ENCODE measurements around the gene LAD1. TPM values are rescaled to one million over a fixed set of nuclear protein-coding genes. Genes with fewer than 3 reads are reported as not detected.

The LAD1 gene
- total RNA-seq, 1 donor from 2014 or later = 20.7 TPM

GRCh38 chr1:201357211-201357610, 41.9 kb downstream of the LAD1 start:
- no peaks in the 10 kb centered on the region for H3K9me3 Mint-ChIP-seq
- no peak overlapping the region for H3K4me3 Mint-ChIP-seq
- H3K27ac Mint-ChIP-seq = no peak overlapping the region
- no peaks in the 10 kb centered on the region for H3K36me3 Mint-ChIP-seq
- no peaks in the 10 kb centered on the region for H3K27me3 Mint-ChIP-seq (ENCODE audit: low read depth)
- no peak for TF ChIP-seq CTCF (IDR thresholded peaks at IDR 0.05; ENCODE audit: unreplicated experiment)
- no peak for DNase-seq (ENCODE audit: low spot score in 2 of 2, unreplicated experiment in 2 of 2)
- H3K4me1 Mint-ChIP-seq = peaks cover 17% of the 10 kb centered on the region

DNA sequence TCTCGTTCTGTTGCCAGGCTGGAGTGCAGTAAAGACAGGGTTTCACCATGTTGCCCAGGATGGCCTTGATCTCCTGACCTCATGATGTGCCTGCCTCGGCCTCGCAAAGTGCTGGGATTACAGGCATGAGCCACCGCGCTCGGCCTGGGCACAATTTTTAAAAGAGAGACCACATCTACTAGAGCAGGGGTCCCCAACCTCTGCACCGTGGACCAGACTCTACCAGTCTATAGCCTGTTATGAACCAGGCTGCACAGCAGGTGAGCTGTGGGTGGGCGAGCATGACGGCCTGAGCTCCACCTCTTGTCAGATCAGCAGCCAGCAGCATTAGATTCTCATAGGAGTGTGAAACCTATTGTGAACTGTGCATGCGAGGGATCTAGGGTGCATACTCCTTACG, 42.4 kb downstream of the LAD1 start:
- TF ChIP-seq CTCF (IDR thresholded peaks at IDR 0.05; ENCODE audit: unreplicated experiment) = no peak
- Mint-ChIP-seq H3K4me1 (peaks cover 17% of the 10 kb centered on the region), H3K27ac (no peak overlapping the region), H3K27me3 (ENCODE audit: low read depth) (no peaks in the 10 kb centered on the region), H3K9me3 (no peaks in the 10 kb centered on the region), H3K36me3 (no peaks in the 10 kb centered on the region), H3K4me3 (no peak overlapping the region)
- no peak for DNase-seq (ENCODE audit: low spot score in 2 of 2, unreplicated experiment in 2 of 2)

GRCh38 chr1:201356236-201356635, 42.9 kb downstream of the LAD1 start:
- DNase-seq (ENCODE audit: low spot score in 2 of 2, unreplicated experiment in 2 of 2) = no peak
- Mint-ChIP-seq H3K27ac (no peak overlapping the region), H3K4me1 (peaks cover 17% of the 10 kb centered on the region), H3K9me3 (no peaks in the 10 kb centered on the region), H3K36me3 (no peaks in the 10 kb centered on the region), H3K27me3 (ENCODE audit: low read depth) (no peaks in the 10 kb centered on the region), H3K4me3 (no peak overlapping the region)
- TF ChIP-seq CTCF (IDR thresholded peaks at IDR 0.05; ENCODE audit: unreplicated experiment) = no peak

- peaks cover 17% of the 10 kb centered on the region for H3K4me1 Mint-ChIP-seq
- no peak overlapping the region for H3K4me3 Mint-ChIP-seq
- H3K36me3 Mint-ChIP-seq = no peaks in the 10 kb centered on the region
- no peaks in the 10 kb centered on the region for H3K9me3 Mint-ChIP-seq
- no peaks in the 10 kb centered on the region for H3K27me3 Mint-ChIP-seq (ENCODE audit: low read depth)
- no peak for DNase-seq (ENCODE audit: low spot score in 2 of 2, unreplicated experiment in 2 of 2)
- no peak overlapping the region for H3K27ac Mint-ChIP-seq
- no peak for TF ChIP-seq CTCF (IDR thresholded peaks at IDR 0.05; ENCODE audit: unreplicated experiment)
These were observed 43.7 kb downstream of the LAD1 start for GRCh38 chr1:201355471-201355870.

DNA sequence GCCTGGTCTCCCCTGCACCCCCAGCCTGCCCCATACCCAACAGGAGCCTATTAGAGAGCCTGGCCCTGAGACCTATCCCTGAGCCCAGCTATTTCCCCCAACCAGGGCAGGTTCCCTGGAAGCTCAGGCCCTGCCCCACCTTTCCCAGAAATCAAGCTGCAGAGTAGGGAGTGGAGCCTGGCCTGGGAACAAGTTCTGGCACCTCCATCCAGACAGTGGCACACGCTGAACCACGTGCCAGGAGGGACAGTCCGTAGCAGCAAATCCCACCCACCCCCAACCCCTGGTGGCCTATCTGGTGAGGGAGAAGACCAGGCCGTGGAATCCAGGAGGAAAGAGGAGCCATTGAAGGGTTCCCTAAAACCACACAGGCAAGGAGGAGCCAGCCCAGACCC, 44.2 kb downstream of the LAD1 start:
- peaks cover 17% of the 10 kb centered on the region for H3K4me1 Mint-ChIP-seq
- TF ChIP-seq CTCF (IDR thresholded peaks at IDR 0.05; ENCODE audit: unreplicated experiment) = no peak
- DNase-seq (ENCODE audit: low spot score in 2 of 2, unreplicated experiment in 2 of 2) = no peak
- H3K4me3 Mint-ChIP-seq = no peak overlapping the region
- no peaks in the 10 kb centered on the region for H3K9me3 Mint-ChIP-seq
- no peaks in the 10 kb centered on the region for H3K27me3 Mint-ChIP-seq (ENCODE audit: low read depth)
- no peaks in the 10 kb centered on the region for H3K36me3 Mint-ChIP-seq
- no peak overlapping the region for H3K27ac Mint-ChIP-seq
